GM23248 (cell line): ENCODE data around the gene KRTAP4-16. TPM values are rescaled to one million over a fixed set of nuclear protein-coding genes. Genes with fewer than 3 reads are reported as not detected.

Source experiments
- DNase-seq: peaks from one replicate; pipeline ENCODE4 v3.0.0-alpha.2; 2015
- H2AFZ ChIP-seq: fragments of 200-600 bp; sonication (generic); 2 replicates; pipeline ENCODE4 v1.6.1; 2016; ENCODE audit warnings: antibody characterized with exemption
- H3F3A ChIP-seq: fragments of 200-600 bp; sonication (generic); 2 replicates; pipeline ENCODE4 v1.6.1; 2016; ENCODE audit warnings: mild to moderate bottlenecking, antibody characterized with exemption, mixed run types; ENCODE audit not compliant: insufficient read depth
- H3K27ac ChIP-seq: fragments of 200-600 bp; sonication (generic); 2 replicates; pipeline ENCODE4 v1.5.1; 2016; ENCODE audit warnings: mild to moderate bottlenecking
- H3K27me3 ChIP-seq: fragments of 200-600 bp; sonication (generic); replicated peaks from 2 replicates; pipeline ENCODE4 v1.6.1; 2016; ENCODE audit warnings: mild to moderate bottlenecking; ENCODE audit not compliant: insufficient read depth
- H3K36me3 ChIP-seq: fragments of 200-600 bp; sonication (generic); 2 replicates; pipeline ENCODE4 v1.6.1; 2016; ENCODE audit warnings: low read depth, mild to moderate bottlenecking
- H3K4me1 ChIP-seq: fragments of 200-600 bp; sonication (generic); 2 replicates; pipeline ENCODE4 v1.6.1; 2016; ENCODE audit warnings: mild to moderate bottlenecking; ENCODE audit not compliant: insufficient read depth
- H3K4me2 ChIP-seq: fragments of 200-600 bp; sonication (generic); one replicate; pipeline ENCODE4 v1.6.1; 2016; ENCODE audit warnings: mild to moderate bottlenecking; ENCODE audit not compliant: unreplicated experiment
- H3K4me3 ChIP-seq: fragments of 200-600 bp; sonication (generic); 2 replicates; pipeline ENCODE4 v1.5.1; 2016; ENCODE audit warnings: mild to moderate bottlenecking
- H3K79me2 ChIP-seq: fragments of 200-600 bp; sonication (generic); 2 replicates; pipeline ENCODE4 v1.6.1; 2016; ENCODE audit warnings: mild to moderate bottlenecking; ENCODE audit not compliant: insufficient read depth
- H3K9ac ChIP-seq: fragments of 200-600 bp; sonication (generic); 2 replicates; pipeline ENCODE4 v1.6.1; 2016; ENCODE audit warnings: mild to moderate bottlenecking
- H3K9me2 ChIP-seq: fragments of 200-600 bp; sonication (generic); 2 replicates; pipeline ENCODE4 v1.6.1; 2016; ENCODE audit warnings: mixed run types, mild to moderate bottlenecking, moderate library complexity; ENCODE audit not compliant: insufficient read depth
- H3K9me3 ChIP-seq: fragments of 200-600 bp; sonication (generic); one replicate; pipeline ENCODE4 v1.6.1; 2017; ENCODE audit warnings: low read depth
- H4K20me1 ChIP-seq: fragments of 200-600 bp; sonication (generic); 2 replicates; pipeline ENCODE4 v1.6.0; 2016; ENCODE audit not compliant: insufficient read depth
- EZH2 ChIP-seq: fragments of 200-600 bp; sonication (generic); IDR thresholded peaks from 2 replicates; pipeline ENCODE4 v1.6.1; 2018; ENCODE audit warnings: antibody characterized with exemption, mild to moderate bottlenecking; ENCODE audit not compliant: insufficient read depth, poor library complexity, severe bottlenecking
- EZH2phosphoT487 ChIP-seq: fragments of 200-600 bp; sonication (generic); IDR thresholded peaks from 2 replicates; pipeline ENCODE4 v1.6.1; 2018; ENCODE audit warnings: antibody characterized with exemption, moderate library complexity, mild to moderate bottlenecking, low read depth; ENCODE audit not compliant: insufficient read depth
- WGBS, 2 experiments: methylation state at CpG; one replicate each; pipeline ENCODE4 v1.1.6; 2015 to 2017; ENCODE audit warnings: low lambda C conversion rate in 2 of 2, low coverage in 1 of 2; ENCODE audit errors: missing lambda C conversion rate in 2 of 2; 5-methylcytosine and 5-hydroxymethylcytosine counted together
- in situ Hi-C: fragments of 300-500 bp; cut with MboI; formaldehyde crosslinking; loops from 2 replicates; pipeline ENCODE4 v1.15.0; 2020
- polyA plus RNA-seq: library from polyadenylated mRNA; unstranded; fragments of >200 nt; fragmentation: Nextera tagmentation; extraction: Ambion mirVana; gene quantifications from 2 replicates; pipeline ENCODE4 v1.2.1, GENCODE V29; 2016
- total RNA-seq: library from RNA; depleted of rRNA; stranded (reverse); fragments of >200 nt; shearing (Covaris generic); gene quantifications from 2 replicates; pipeline ENCODE4 v1.2.3, GENCODE V29; 2014

The KRTAP4-16 gene
- total and polyA plus RNA-seq, 2 experiments from 2014 or later: not detected

GRCh38 chr17:41147531-41148204 is 45.7 kb upstream of the KRTAP4-16 start:
- no peak overlapping the region for H3K9ac ChIP-seq
- TF ChIP-seq EZH2 (no peak), EZH2phosphoT487 (no peak)
- in situ Hi-C loops: no loop called here
- H4K20me1 ChIP-seq: no peaks in the 10 kb centered on the region
- H3K4me3 ChIP-seq: no peak overlapping the region
- no peaks in the 10 kb centered on the region for H3K79me2 ChIP-seq
- H3K9me3 ChIP-seq: no peaks in the 10 kb centered on the region
- H3K27me3 ChIP-seq: no peaks in the 10 kb centered on the region
- no peak overlapping the region for H3K4me2 ChIP-seq
- no peak overlapping the region for H3K27ac ChIP-seq
- no peaks in the 10 kb centered on the region for H3F3A ChIP-seq
- no peak overlapping the region for H2AFZ ChIP-seq
- WGBS, 2 experiments: 86 to 88% methylated on average over 2 of the region's 2 CpGs
- H3K36me3 ChIP-seq: no peaks in the 10 kb centered on the region
- no peak for DNase-seq
- no peaks in the 10 kb centered on the region for H3K4me1 ChIP-seq
- H3K9me2 ChIP-seq: no peaks in the 10 kb centered on the region

DNA sequence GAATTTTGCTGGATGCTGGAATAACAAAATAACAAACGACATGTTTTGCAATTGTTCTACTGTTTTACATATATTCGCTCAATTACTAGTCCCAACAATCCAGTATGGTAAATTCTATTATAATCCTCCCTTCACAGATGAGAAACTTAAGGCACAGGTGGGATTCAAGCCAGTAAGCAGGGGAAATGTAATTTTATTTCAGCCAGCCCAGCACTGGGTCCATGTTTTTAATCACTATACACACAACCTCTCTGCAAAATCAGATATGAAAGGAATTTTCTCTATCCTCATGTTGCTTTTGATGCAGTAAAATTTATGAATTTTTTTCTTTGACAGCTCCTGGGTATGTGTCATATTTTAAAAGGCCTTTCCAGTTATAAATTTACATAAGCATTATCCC is 43.3 kb upstream of the KRTAP4-16 start:
- H3K27ac ChIP-seq: no peak overlapping the region
- H3K9me2 ChIP-seq: no peaks in the 10 kb centered on the region
- H3K4me3 ChIP-seq: no peak overlapping the region
- no peaks in the 10 kb centered on the region for H3K27me3 ChIP-seq
- H3K4me2 ChIP-seq: no peak overlapping the region
- H3K9me3 ChIP-seq: no peaks in the 10 kb centered on the region
- TF ChIP-seq EZH2phosphoT487 (no peak), EZH2 (no peak)
- DNase-seq: no peak
- H3K4me1 ChIP-seq: peaks cover 13% of the 10 kb centered on the region
- no peak overlapping the region for H2AFZ ChIP-seq
- H3K36me3 ChIP-seq: no peaks in the 10 kb centered on the region
- H3K9ac ChIP-seq: no peak overlapping the region
- H4K20me1 ChIP-seq: no peaks in the 10 kb centered on the region
- 82 to 90% methylated on average over 2 of the region's 2 CpGs for WGBS, 2 experiments
- H3K79me2 ChIP-seq: no peaks in the 10 kb centered on the region
- in situ Hi-C loops: no loop called here
- peaks cover 12% of the 10 kb centered on the region for H3F3A ChIP-seq

DNA sequence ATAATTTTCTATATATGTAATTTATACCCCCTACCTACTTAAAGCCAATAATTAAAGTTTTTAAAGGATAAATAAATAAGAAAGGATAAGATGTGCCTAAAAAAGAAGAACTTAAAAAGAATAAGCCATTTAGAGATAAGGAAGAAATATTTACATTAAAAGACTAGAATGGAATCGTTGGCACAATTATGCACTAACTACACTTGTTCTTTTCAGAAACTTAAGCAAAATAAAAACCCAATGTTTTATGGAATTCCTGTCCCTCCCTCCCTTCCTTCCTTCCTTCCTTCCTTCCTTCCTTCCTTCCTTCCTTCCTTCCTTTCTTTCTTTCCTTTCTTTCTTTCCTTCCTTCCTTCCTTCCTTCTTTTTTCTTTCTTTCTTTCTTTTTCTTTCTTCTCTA is 42.8 kb upstream of the KRTAP4-16 start:
- Histone ChIP-seq H3K9ac (no peak overlapping the region), H3K4me2 (no peak overlapping the region), H3K27ac (no peak overlapping the region), H3K4me3 (no peak overlapping the region), H3K4me1 (peaks cover 14% of the 10 kb centered on the region), H3F3A (peaks cover 13% of the 10 kb centered on the region), H3K79me2 (no peaks in the 10 kb centered on the region), H2AFZ (no peak overlapping the region), H4K20me1 (no peaks in the 10 kb centered on the region), H3K36me3 (no peaks in the 10 kb centered on the region), H3K9me2 (no peaks in the 10 kb centered on the region), H3K27me3 (no peaks in the 10 kb centered on the region), H3K9me3 (no peaks in the 10 kb centered on the region)
- 93 to 96% methylated on average over 1 of the region's 1 CpG for WGBS, 2 experiments
- in situ Hi-C loops: no loop called here
- no peak for TF ChIP-seq EZH2phosphoT487
- no peak for TF ChIP-seq EZH2
- no peak for DNase-seq

DNA sequence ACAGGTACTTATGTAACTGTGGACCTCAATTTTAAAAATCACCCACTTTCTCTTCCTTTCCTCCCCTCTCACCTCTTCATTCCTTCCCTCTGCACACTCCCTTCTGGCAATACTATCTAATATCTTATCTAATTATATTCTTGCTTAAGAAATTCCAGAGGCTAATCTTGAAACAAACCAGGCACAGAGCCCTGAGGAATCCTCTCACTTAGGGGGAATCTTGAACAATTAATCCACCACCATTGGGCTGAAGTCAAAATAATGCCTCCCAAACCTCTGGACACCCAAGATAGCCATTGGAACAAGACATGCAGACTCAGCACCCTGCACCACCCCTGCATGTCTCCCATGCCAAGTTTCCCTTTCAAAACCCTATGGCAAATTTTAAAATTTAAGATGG is 39.4 kb upstream of the KRTAP4-16 start:
- Histone ChIP-seq H3K27me3 (no peaks in the 10 kb centered on the region), H3K36me3 (no peaks in the 10 kb centered on the region), H3K4me1 (peaks cover 14% of the 10 kb centered on the region), H3K27ac (peak overlapping the region; percentile 83), H4K20me1 (no peaks in the 10 kb centered on the region), H2AFZ (no peak overlapping the region), H3K4me3 (no peak overlapping the region), H3K9ac (peak overlapping the region; percentile 10; the same call in 1 of the 2 replicates), H3K9me3 (no peaks in the 10 kb centered on the region), H3K9me2 (peaks cover 2% of the 10 kb centered on the region; the same call in 1 of the 2 replicates), H3F3A (peaks cover 13% of the 10 kb centered on the region), H3K79me2 (no peaks in the 10 kb centered on the region), H3K4me2 (peak overlapping the region; percentile 38)
- DNase-seq: no peak
- TF ChIP-seq EZH2 (no peak), EZH2phosphoT487 (no peak)
- in situ Hi-C loops: no loop called here
